Thyroid gland (tissue), 4 donors: Measurements from ENCODE around the gene SLC17A8.

Experiments used
- CTCF ChIP-seq, 6 experiments: fragments of 200-600 bp in 3 of 6; fragments of 450-650 bp in 3 of 6; sonication (generic) in 3 of 6; IDR thresholded peaks; one replicate each; pipeline ENCODE4 v1.5.1; 2016 to 2019; ENCODE audit warnings: antibody characterized with exemption in 6 of 6, mild to moderate bottlenecking in 2 of 6, inconsistent platforms in 1 of 6, moderate library complexity in 1 of 6
- POLR2A ChIP-seq, 2 donors: fragments of 450-650 bp; IDR thresholded peaks; one replicate each; pipeline ENCODE4 v1.6.1; 2017; ENCODE audit warnings: antibody characterized with exemption in 2 of 2, mild to moderate bottlenecking in 2 of 2, moderate library complexity in 1 of 2

- TF ChIP-seq POLR2A (IDR thresholded peaks at IDR 0.05): no peak
- TF ChIP-seq CTCF (IDR thresholded peaks at IDR 0.05): peak in 3 of 6 experiments; percentile 9 to 34 (median 12)
These were observed 48.0 kb downstream of the SLC17A8 start for GRCh38 chr12:100404769-100405407.
